NK-92 treated with Interleukin-12 subunit alpha and Interleukin-12 subunit beta, amount 100 ng/mL, for 24 hours (cell line): ENCODE measurements around the gene DMAC2.
"Not testable (repeated sequence)": the region's sequence is repeated elsewhere in the genome, so short reads cannot be mapped to it uniquely, and the experiment has no call there.

ENCODE experiments used
- DNase-seq: peaks from one replicate; lab custom pipeline; 2025; lab: John Stamatoyannopoulos, UW

The DMAC2 gene

GRCh38 chr19:41442473-41443355, 3.0 kb upstream of the DMAC2 start, which contains the start of gene ERICH4:
Gene ERICH4, plus strand, starts transcription at chr19:41443156. Its CDS starts 14 bp downstream, at chr19:41443170.
- DNase-seq, result no peak

- no peak for DNase-seq
Measured at GRCh38 chr19:41441321-41441945, 1.7 kb upstream of the DMAC2 start.

- DNase-seq, result no peak
Measured at GRCh38 chr19:41437944-41438574, 1.7 kb downstream of the DMAC2 start.

GRCh38 chr19:41436674-41436951, 3.1 kb downstream of the DMAC2 start:
- no peak for DNase-seq

- DNase-seq, result no peak
Measured at GRCh38 chr19:41435936-41436673, 3.6 kb downstream of the DMAC2 start.

- not testable (repeated sequence) for DNase-seq
Measured at GRCh38 chr19:41435376-41435775, 4.3 kb downstream of the DMAC2 start.

GRCh38 chr19:41434450-41434849, 5.3 kb downstream of the DMAC2 start:
- DNase-seq, result no peak

GRCh38 chr19:41433171-41433570, 6.5 kb downstream of the DMAC2 start:
- no peak for DNase-seq

- DNase-seq, result no peak
Measured at GRCh38 chr19:41431426-41432386, 8.0 kb downstream of the DMAC2 start.

- no peak for DNase-seq
Measured at GRCh38 chr19:41430922-41431321, 8.8 kb downstream of the DMAC2 start.

GRCh38 chr19:41428481-41428859, 11.2 kb downstream of the DMAC2 start:
- no peak for DNase-seq

GRCh38 chr19:41427647-41428480, 11.8 kb downstream of the DMAC2 start:
- no peak for DNase-seq

GRCh38 chr19:41426952-41427646, 12.6 kb downstream of the DMAC2 start, which contains the start of gene B3GNT8:
Gene B3GNT8, minus strand, starts transcription at chr19:41427374. Its CDS starts 596 bp downstream, at chr19:41426778.
- DNase-seq, result no peak

GRCh38 chr19:41426116-41426841, 13.4 kb downstream of the DMAC2 start:
- DNase-seq, result no peak

- DNase-seq, result no peak
Measured at GRCh38 chr19:41425174-41426115, 14.3 kb downstream of the DMAC2 start.

GRCh38 chr19:41424335-41425173, 15.2 kb downstream of the DMAC2 start:
- DNase-seq, result peak; percentile 57

- no peak for DNase-seq
Measured at GRCh38 chr19:41422955-41423354, 16.8 kb downstream of the DMAC2 start.
